K562 (cell line): Measurements from ENCODE around the gene MAML3. TPM values are rescaled to one million over a fixed set of nuclear protein-coding genes. Genes with fewer than 3 reads are reported as not detected.

Experiments
- ATAC-seq: fragments of 200-7000 bp; cut with Tn5 transposase; 3 replicates; pipeline ENCODE4 v1.9.1; 2020; ENCODE audit warnings: moderate library complexity
- BruUV-seq: library from RNA; stranded (reverse); fragments of 400-500 nt; replicated peaks from 2 replicates; lab custom pipeline; 2021; lab: Mats Ljungman, UMichigan
- CTCF ChIA-PET: fragments of 300-600 bp; formaldehyde crosslinking; extraction: SDS; loops from one replicate; lab custom pipeline; 2021; ENCODE audit warnings: low intra/inter-chr PET ratio; lab: Yijun Ruan, JAX
- POLR2A ChIA-PET: fragments of 300-600, 350-650 bp; sonication (Branson Sonifier 250); formaldehyde crosslinking; extraction: SDS; loops from one replicate; lab custom pipeline; 2021; ENCODE audit warnings: antibody characterized with exemption, inconsistent platforms; lab: Yijun Ruan, JAX
- DNase-seq, 4 experiments: peaks; one replicate each; pipeline versions ENCODE4 v3.0.0 to v3.0.0-alpha.2; 2011 to 2018; ENCODE audit warnings: low spot score in 3 of 4, mixed read lengths in 3 of 4; ENCODE audit errors: extremely low read depth in 1 of 4
- FAIRE-seq: peaks from 2 replicates; lab custom pipeline; 2011; peaks lifted over from hg19 to GRCh38; lab: Jason Lieb, UNC
- H2AFZ ChIP-seq: 2 replicates; pipeline ENCODE4 v1.6.0; 2011; ENCODE audit warnings: low read depth, low read length, control low read depth, inconsistent platforms
- H3K27ac ChIP-seq: fragments of 200-600 bp; 3 replicates; pipeline ENCODE4 v1.8.0; 2011; ENCODE audit warnings: low read depth, mild to moderate bottlenecking, control low read depth, inconsistent platforms, low read length, moderate library complexity, mixed read lengths; ENCODE audit errors: extremely low read depth
- H3K27me3 ChIP-seq, 2 experiments: fragments of 300-600 bp in 1 of 2; 2 replicates in 1 of 2; 3 replicates in 1 of 2; pipeline versions ENCODE4 v1.6.0 to v1.8.0; 2011; ENCODE audit warnings: inconsistent platforms in 2 of 2, low read length in 2 of 2, mild to moderate bottlenecking in 1 of 2, mixed read lengths in 1 of 2, moderate library complexity in 1 of 2; ENCODE audit not compliant: control insufficient read depth in 2 of 2, insufficient read depth in 2 of 2
- H3K36me3 ChIP-seq: fragments of 300-600 bp; 3 replicates; pipeline ENCODE4 v1.8.0; 2011; ENCODE audit warnings: mild to moderate bottlenecking, low read length, inconsistent platforms; ENCODE audit not compliant: control insufficient read depth, insufficient read depth
- H3K4me1 ChIP-seq, 2 experiments: fragments of 200-600 bp in 1 of 2; replicated peaks in 1 of 2; 2 replicates in 1 of 2; 3 replicates in 1 of 2; pipeline versions ENCODE4 v1.5.1 to v1.8.0; 2011; ENCODE audit warnings: inconsistent platforms in 2 of 2, low read length in 2 of 2, mild to moderate bottlenecking in 1 of 2, mixed read lengths in 1 of 2, moderate library complexity in 1 of 2; ENCODE audit not compliant: control insufficient read depth in 2 of 2, insufficient read depth in 2 of 2
- H3K4me2 ChIP-seq: 2 replicates; pipeline ENCODE4 v1.6.1; 2011; ENCODE audit warnings: low read length, control low read depth, inconsistent platforms, mixed read lengths; ENCODE audit not compliant: insufficient read depth
- H3K4me3 ChIP-seq: fragments of 200-600 bp; sonication (generic), shearing (Covaris generic); 2 replicates; pipeline ENCODE4 v1.5.1; 2016; ENCODE audit warnings: control low read depth, inconsistent platforms
- H3K79me2 ChIP-seq: fragments of 200-600 bp; 3 replicates; pipeline ENCODE4 v1.8.0; 2011; ENCODE audit warnings: low read length, inconsistent platforms; ENCODE audit not compliant: control insufficient read depth, insufficient read depth
- H3K9ac ChIP-seq, 2 experiments: 2 replicates each; pipeline versions ENCODE4 v1.6.0 to v1.6.1; 2011; ENCODE audit warnings: low read depth in 2 of 2, low read length in 2 of 2, control low read depth in 1 of 2, inconsistent platforms in 1 of 2, mild to moderate bottlenecking in 1 of 2, mixed read lengths in 1 of 2; ENCODE audit not compliant: insufficient read depth in 1 of 2
- H3K9me1 ChIP-seq: one replicate; pipeline ENCODE4 v1.6.0; 2011; ENCODE audit warnings: inconsistent platforms, mild to moderate bottlenecking, low read length, moderate library complexity; ENCODE audit not compliant: control insufficient read depth, insufficient read depth
- H3K9me3 ChIP-seq: replicated peaks from 2 replicates; pipeline ENCODE4 v1.5.1; 2011; ENCODE audit warnings: low read depth, low read length, inconsistent platforms; ENCODE audit not compliant: control insufficient read depth, insufficient read depth
- H4K20me1 ChIP-seq: replicated peaks from 2 replicates; pipeline ENCODE4 v1.6.1; 2011; ENCODE audit warnings: low read length, inconsistent platforms, mixed read lengths; ENCODE audit not compliant: control insufficient read depth, insufficient read depth
- GMEB1 ChIP-seq: fragments of 250-450 bp; sonication (Bioruptor Pico); IDR thresholded peaks from 2 replicates; pipeline ENCODE4 v1.4.0; 2020; ENCODE audit warnings: mild to moderate bottlenecking
- HES1 ChIP-seq: fragments of 450-650 bp; IDR thresholded peaks from 2 replicates; pipeline ENCODE4 v1.6.1; 2016; ENCODE audit warnings: low read depth, mild to moderate bottlenecking, moderate library complexity
- KLF6 ChIP-seq: fragments of 250-450 bp; sonication (Bioruptor Pico); IDR thresholded peaks from 2 replicates; pipeline ENCODE4 v1.4.0; 2020; ENCODE audit warnings: mild to moderate bottlenecking, moderate library complexity, borderline replicate concordance
- RREB1 ChIP-seq: fragments of 250-450 bp; sonication (Bioruptor Pico); IDR thresholded peaks from 2 replicates; pipeline ENCODE4 v1.4.0; 2020
- TAF1 ChIP-seq: IDR thresholded peaks from 2 replicates; pipeline ENCODE4 v1.6.1; 2011; ENCODE audit warnings: mild to moderate bottlenecking, low read length, moderate library complexity; ENCODE audit not compliant: insufficient read depth, control insufficient read depth, severe bottlenecking; ENCODE audit errors: extremely low read depth
- TCF15 ChIP-seq: fragments of 250-450 bp; sonication (Bioruptor Pico); IDR thresholded peaks from 2 replicates; pipeline ENCODE4 v1.8.0; 2022; ENCODE audit warnings: moderate library complexity, mild to moderate bottlenecking, inconsistent platforms
- ZNF134 ChIP-seq: fragments of 250-450 bp; sonication (Bioruptor Pico); conservative IDR thresholded peaks from 2 replicates; pipeline ENCODE4 v1.4.0; 2020
- ZNF444 ChIP-seq: fragments of 250-450 bp; sonication (Bioruptor Pico); IDR thresholded peaks from 2 replicates; pipeline ENCODE4 v1.4.0; 2020; ENCODE audit warnings: mild to moderate bottlenecking, moderate library complexity
- ZSCAN32 ChIP-seq: fragments of 450-650 bp; formaldehyde crosslinking; IDR thresholded peaks from 2 replicates; pipeline ENCODE4 v1.4.0; 2020; ENCODE audit warnings: mild to moderate bottlenecking, moderate library complexity
- WGBS: fragments of 100-300 bp; shearing (Covaris generic); methylation state at CpG from one replicate; pipeline ENCODE4 v1.1.6; 2016; ENCODE audit warnings: low coverage, mixed read lengths; ENCODE audit not compliant: insufficient coverage; ENCODE audit errors: missing lambda C conversion rate; 5-methylcytosine and 5-hydroxymethylcytosine counted together
- in situ Hi-C: fragments of 300-500 bp; cut with MboI; formaldehyde crosslinking; loops from 4 replicates; pipeline ENCODE4 v1.15.0; 2018; ENCODE audit warnings: inconsistent platforms, mixed read lengths
- intact Hi-C: fragments of 100-400 bp; cut with micrococcal nuclease; formaldehyde crosslinking; loops from 2 replicates; pipeline ENCODE4 v1.14.2; 2022
- polyA plus RNA-seq, 8 experiments: library from polyadenylated mRNA; depleted of rRNA in 4 of 8; stranded (reverse) in 5 of 8; unstranded in 3 of 8; fragments of >200 nt; fragmentation: Nextera tagmentation in 2 of 8; fragmentation: Illumina TruSeq in 1 of 8; extraction: Ambion mirVana in 2 of 8; extraction: Trizol in 1 of 8; gene quantifications; 2 replicates each; pipeline versions ENCODE4 v1.2.1 to v1.2.3, GENCODE V29; 2011 to 2014; ENCODE audit warnings: inconsistent platforms in 1 of 8, missing spikeins in 1 of 8
- total RNA-seq, 7 experiments: library from RNA; depleted of rRNA in 6 of 7; stranded (reverse); fragments of >200 nt in 6 of 7; fragmentation: Illumina TruSeq in 2 of 7; extraction: Trizol in 2 of 7; gene quantifications; 2 replicates each; pipeline versions ENCODE4 v1.2.1 to v1.2.3, GENCODE V29; 2011 to 2021; ENCODE audit warnings: low replicate concordance in 1 of 7

The MAML3 gene
- total and polyA plus RNA-seq, 9 of the 15 experiments (the other 6 are each of a cell fraction or from before 2014, with no cell fraction given): 0.01 to 0.55 (median 0.25) TPM

GRCh38 chr4:139725236-139725635 is 428.7 kb downstream of the MAML3 start:
- H2AFZ ChIP-seq: no peak overlapping the region
- no peaks in the 10 kb centered on the region for H3K9me1 ChIP-seq
- 24% methylated on average over 2 of the region's 2 CpGs for WGBS
- FAIRE-seq (no peak), DNase-seq (no peak), ATAC-seq (no peak)
- H3K9ac ChIP-seq: no peak overlapping the region
- no peaks in the 10 kb centered on the region for H3K79me2 ChIP-seq
- in situ Hi-C loops (no loop called here), intact Hi-C loops (no loop called here)
- H3K9me3 ChIP-seq: no peaks in the 10 kb centered on the region
- H3K4me2 ChIP-seq: no peak overlapping the region
- no peak overlapping the region for H3K27ac ChIP-seq
- no peaks in the 10 kb centered on the region for H3K36me3 ChIP-seq
- H3K4me3 ChIP-seq: no peak overlapping the region
- POLR2A ChIA-PET: interaction anchor here (0.6 kb wide), 1 partner anchor 649 kb away, joined by 4 read pairs; no protein-coding TSS in a partner anchor
- CTCF ChIA-PET: no interaction called here
- peaks cover 0 to 7% of the 10 kb centered on the region in 2 experiments; a peak in 2 of 5 replicates for H3K27me3 ChIP-seq
- H4K20me1 ChIP-seq: no peaks in the 10 kb centered on the region
- BruUV-seq: no TSS peak
- TF ChIP-seq TCF15 (no peak), GMEB1 (CRISPR knock-in tag) (no peak), RREB1 (CRISPR knock-in tag) (no peak), ZNF444 (CRISPR knock-in tag) (no peak), ZNF134 (CRISPR knock-in tag) (no peak), KLF6 (no peak), HES1 (no peak), TAF1 (no peak), ZSCAN32 (CRISPR knock-in tag) (no peak)
- TF ChIP-seq, all 486 proteins: peak for 0
- no peaks in the 10 kb centered on the region for H3K4me1 ChIP-seq
